Activated CD8-positive, alpha-beta memory T cell treated with anti-CD3 and anti-CD28 coated beads, Interleukin-2, amount 50 U/mL, for 24 hours (primary cell): ENCODE measurements around the gene DNAJC24.

Experiments
- DNase-seq: peaks from one replicate; pipeline ENCODE4 v3.0.0-alpha.2; 2020; ENCODE audit errors: extremely low read depth

DNAJC24 gene

DNA sequence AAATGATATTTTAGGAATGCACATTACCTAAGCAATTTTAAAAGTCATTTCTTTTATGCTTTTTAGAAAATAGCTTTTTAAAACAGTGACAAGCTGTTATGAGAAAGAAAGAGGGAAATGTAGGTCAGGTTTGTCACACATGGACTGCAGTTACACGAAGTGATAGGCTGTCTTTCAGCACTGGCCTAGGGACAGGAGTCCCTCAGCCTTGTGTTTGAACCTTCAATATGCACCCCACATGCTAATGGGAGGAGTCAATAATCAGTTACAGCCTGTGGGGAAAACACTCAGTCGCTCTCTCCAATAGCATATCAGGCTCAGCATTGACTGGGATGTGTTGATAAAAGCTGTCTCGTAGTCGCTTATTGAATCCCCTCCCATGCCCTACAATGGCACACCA lies 45.8 kb downstream of the DNAJC24 start:
- no peak for DNase-seq

- no peak for DNase-seq
These were observed 47.7 kb downstream of the DNAJC24 start for GRCh38 chr11:31417357-31417756.

- no peak for DNase-seq
These were observed 48.2 kb downstream of the DNAJC24 start for GRCh38 chr11:31417816-31418215.

DNA sequence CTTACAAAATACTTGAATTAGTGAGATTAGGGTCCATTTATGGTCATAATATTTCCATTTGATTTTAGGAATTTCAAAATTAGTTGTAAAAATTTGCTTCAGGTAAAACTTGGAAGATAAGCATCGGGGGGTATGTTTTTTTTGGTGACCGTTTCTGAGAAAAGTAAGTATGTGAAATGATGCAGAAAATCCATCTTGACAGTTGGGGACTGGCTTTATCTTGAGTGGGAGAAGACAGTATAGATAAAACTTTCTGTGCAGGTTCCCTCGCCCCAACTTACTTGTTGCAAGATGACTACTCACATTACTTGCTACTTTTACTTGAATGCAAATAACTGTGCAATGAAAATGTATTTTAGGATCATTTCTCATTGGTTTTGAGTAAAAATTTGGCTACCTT lies 49.5 kb downstream of the DNAJC24 start:
- DNase-seq, result no peak

- no peak for DNase-seq
These were observed 50.0 kb downstream of the DNAJC24 start for GRCh38 chr11:31419669-31420068.

DNA sequence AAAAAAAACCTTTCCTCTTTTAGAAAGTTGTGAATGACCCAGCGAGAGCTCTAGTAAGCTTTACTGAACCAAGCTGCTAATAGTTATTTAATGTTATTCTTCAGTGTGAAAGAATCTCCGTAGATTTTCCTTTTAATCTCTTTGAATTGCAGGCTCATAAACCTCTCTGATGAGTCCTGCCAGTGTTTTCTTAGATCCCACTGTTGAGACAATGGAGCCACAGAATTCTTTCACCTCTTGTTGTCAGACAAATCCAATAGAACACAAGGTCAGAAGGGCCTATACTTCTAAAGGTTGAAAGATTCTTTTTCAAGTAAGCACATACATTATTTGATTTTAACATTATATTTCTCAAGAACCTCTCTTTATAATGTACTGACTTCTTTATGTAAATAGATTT lies 52.2 kb downstream of the DNAJC24 start:
- DNase-seq, result no peak

GRCh38 chr11:31422703-31423102 lies 53.0 kb downstream of the DNAJC24 start:
- DNase-seq, result no peak

DNA sequence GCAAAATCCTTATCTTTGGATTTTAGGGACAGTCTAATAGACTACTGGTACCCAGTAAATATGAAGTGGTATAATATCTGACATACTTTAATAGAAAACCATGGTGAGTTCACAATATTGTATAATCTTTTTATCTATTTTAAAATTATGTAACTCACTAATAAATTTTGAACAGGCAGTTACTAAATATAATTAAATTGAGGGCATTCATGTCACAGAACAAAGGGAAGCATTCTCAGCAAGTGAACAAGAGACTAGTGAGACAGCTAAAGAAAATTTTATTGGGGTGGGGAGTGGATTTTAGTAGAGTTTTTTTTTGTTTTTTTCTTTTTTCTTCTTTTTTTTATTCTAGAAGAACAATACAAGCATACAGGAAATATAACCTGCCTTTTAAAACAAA lies 55.0 kb downstream of the DNAJC24 start:
- DNase-seq, result no peak

DNA sequence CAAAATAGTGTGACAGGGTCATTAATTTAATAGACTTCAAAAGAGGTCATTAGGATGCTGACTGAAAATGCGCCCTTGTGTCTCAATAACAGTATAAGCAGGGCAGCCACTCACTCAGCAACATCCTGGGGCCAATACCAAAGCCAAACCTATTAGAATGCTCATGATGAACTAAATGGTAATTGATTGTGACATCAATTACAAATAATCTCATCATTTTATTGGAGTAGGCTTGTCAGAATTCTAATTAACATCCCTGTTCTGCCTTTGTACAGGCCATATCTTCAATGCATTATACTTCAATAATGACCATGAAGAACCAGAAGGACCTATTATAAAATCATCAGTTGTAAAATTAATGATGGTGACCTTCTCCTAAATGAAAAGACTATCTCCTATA lies 64.2 kb downstream of the DNAJC24 start:
- no peak for DNase-seq

- no peak for DNase-seq
These were observed 68.2 kb downstream of the DNAJC24 start for GRCh38 chr11:31437742-31438435.

- no peak for DNase-seq
These were observed 71.6 kb downstream of the DNAJC24 start for GRCh38 chr11:31441296-31441695.

- no peak for DNase-seq
These were observed 72.4 kb downstream of the DNAJC24 start for GRCh38 chr11:31442086-31442485.

DNA sequence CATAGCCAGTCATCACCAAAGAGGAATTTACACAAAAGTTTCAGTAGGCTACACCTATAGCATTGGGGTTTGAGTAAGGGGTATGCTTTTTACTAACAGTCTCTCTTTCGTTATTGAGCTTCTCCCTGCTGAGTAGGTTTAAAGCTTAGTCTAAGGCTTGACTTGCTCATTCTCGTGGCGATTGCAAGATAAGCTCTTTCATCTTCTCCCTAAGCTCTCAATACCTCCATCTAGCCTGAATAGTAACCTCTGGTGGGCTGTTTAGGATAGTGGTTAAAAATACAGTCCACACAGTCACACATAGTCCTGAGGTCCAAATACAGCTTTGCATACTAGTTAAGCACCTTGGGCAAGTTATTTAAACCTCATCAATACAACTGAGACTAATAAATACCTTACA lies 74.1 kb downstream of the DNAJC24 start:
- DNase-seq, result no peak

DNA sequence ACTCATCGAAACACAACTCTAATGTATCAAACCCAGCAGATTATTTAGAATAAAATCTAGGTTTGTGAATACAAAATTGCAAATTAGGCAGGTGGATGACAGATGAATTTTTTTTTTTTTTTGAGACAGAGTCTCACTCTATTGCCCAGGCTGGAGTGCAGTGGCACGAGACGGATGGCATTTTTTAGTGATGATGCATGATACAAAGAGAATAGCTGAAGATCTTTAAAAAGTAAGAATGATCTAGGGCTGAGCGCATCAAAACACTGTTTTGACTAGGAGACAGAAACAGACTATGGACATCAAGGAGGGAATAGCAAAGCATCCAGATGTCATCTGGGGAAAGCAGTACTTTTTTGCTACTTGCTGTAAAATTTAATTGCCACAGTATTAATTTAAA lies 76.0 kb downstream of the DNAJC24 start:
- no peak for DNase-seq

DNA sequence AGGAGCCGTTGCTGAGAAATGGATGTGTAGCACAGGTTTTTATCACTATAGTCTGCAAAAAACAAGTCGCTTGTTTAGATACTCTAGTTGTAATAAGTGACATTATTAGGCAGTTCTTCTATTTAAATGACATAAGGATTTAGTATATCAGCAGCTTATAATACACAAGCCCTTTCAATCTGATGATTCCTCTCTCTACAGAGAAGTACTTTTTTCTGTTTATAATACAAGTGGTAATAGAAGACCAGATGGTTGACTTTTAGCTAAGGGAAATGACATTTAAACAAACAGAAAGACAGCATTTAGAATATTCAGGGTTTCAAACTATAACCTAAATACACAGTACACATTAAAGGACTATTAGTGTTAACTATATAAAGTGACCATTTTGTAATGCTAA lies 79.4 kb downstream of the DNAJC24 start:
- DNase-seq, result no peak

DNA sequence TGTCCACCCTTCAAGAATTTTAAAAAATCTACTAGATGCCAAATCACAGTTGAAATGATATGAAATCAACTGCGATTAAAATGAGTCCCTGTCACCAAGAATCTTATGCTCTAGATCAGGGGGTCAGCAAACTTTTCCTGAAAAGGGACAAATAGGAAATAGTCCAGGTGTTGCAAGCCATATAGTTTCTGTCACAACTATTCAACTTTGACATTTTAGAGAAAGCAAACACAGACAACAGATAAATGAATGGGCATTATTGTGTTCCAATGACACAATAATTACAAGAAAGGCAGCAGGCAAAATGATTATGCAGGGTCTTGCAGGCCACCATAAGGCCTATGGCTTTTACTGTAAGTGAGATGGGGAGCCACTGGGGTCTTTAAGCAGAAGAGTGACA lies 81.2 kb downstream of the DNAJC24 start:
- no peak for DNase-seq

DNA sequence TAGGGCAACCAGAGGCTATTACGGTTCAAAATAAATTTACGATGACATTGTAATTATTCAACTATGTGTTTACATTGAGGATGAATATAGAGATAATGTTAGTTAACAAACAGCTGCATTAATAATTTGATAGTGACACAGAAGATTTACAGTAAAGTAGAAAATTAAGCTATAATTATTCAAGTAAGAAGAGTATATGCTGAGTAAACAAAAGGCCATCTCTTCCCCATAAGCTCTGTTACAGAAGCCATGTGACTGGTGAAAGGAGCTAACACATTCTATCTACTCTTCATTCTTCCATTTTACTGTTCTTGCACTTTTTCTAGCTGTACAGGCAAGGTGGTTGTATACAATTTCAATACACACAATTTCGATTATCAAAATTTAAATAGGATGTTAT lies 85.5 kb downstream of the DNAJC24 start:
- DNase-seq, result no peak

- DNase-seq, result no peak
These were observed 94.8 kb downstream of the DNAJC24 start for GRCh38 chr11:31464436-31464835.

GRCh38 chr11:31474083-31474482 lies 104.4 kb downstream of the DNAJC24 start:
- no peak for DNase-seq

- DNase-seq, result no peak
These were observed 108.0 kb downstream of the DNAJC24 start for GRCh38 chr11:31477528-31478222.

DNA sequence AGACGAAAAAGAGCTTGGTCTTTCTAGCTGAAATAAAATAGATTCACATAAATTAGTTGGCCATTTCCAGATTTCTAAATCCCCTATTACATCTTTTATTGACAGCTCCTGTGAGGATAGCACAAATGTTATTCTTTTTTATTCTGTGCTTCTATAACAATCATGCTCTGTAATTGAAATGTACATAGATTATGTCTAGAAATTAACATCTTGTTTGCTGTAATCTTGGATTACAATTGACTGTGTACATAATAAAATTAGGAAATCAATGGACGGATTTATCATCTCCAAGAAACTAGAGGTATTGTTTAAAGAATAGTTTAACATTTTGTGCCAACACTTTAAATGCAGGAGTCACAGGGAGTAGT lies 108.5 kb downstream of the DNAJC24 start:
- no peak for DNase-seq

DNA sequence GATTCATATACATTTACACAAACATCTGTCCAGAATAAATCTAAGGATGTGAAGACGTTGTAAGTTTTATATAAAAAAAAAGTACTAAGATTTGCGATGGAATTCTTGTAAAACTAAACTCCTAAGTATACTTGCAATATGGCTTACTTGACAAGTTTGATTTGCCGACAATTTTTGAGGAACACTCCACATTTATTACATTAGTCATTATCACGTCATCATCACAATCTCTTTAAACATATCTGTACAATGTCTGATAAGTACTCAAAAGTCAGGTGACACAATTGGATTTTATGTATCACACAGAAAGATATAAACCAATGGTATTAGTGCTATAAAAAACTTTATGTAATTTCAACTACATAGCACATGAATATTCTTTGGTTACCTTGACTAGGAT lies 109.4 kb downstream of the DNAJC24 start:
- DNase-seq, result no peak

- no peak for DNase-seq
These were observed 111.3 kb downstream of the DNAJC24 start for GRCh38 chr11:31480930-31481329.
